Stimulated activated naive CD8-positive, alpha-beta T cell treated with anti-CD3 and anti-CD28 coated beads, Interleukin-15, amount 100 ng/mL, for 72 hours (primary cell): ENCODE results near the gene POLR3K.
"Not testable (repeated sequence)": the region's sequence is repeated elsewhere in the genome, so short reads cannot be mapped to it uniquely, and the experiment has no call there.

Experiments
- ATAC-seq: fragments of 150-1000 bp; cut with Tn5 transposase; 2 replicates; pipeline ENCODE4 v1.10.0; 2021; ENCODE audit warnings: mild to moderate bottlenecking, moderate library complexity
- DNase-seq, 2 donors: peaks; one replicate each; pipeline ENCODE4 v3.0.0; 2021 to 2022
- H3K27ac Mint-ChIP-seq, 2 donors: one replicate each; pipeline ENCODE4 v1.8.0; 2022; ENCODE audit warnings: mild to moderate bottlenecking in 2 of 2, mixed read lengths in 2 of 2, moderate library complexity in 2 of 2
- H3K27me3 Mint-ChIP-seq: one replicate; pipeline ENCODE4 v1.8.0; 2022; ENCODE audit warnings: mixed read lengths
- H3K4me1 Mint-ChIP-seq: one replicate; pipeline ENCODE4 v1.8.0; 2022; ENCODE audit warnings: mild to moderate bottlenecking, mixed read lengths
- H3K4me3 Mint-ChIP-seq, 2 donors: one replicate each; pipeline ENCODE4 v1.8.0; 2022; ENCODE audit warnings: mild to moderate bottlenecking in 2 of 2, mixed read lengths in 2 of 2, moderate library complexity in 1 of 2
- H3K9me3 Mint-ChIP-seq, 2 donors: one replicate each; pipeline ENCODE4 v1.8.0; 2022; ENCODE audit warnings: mixed read lengths in 2 of 2

The POLR3K gene

DNA sequence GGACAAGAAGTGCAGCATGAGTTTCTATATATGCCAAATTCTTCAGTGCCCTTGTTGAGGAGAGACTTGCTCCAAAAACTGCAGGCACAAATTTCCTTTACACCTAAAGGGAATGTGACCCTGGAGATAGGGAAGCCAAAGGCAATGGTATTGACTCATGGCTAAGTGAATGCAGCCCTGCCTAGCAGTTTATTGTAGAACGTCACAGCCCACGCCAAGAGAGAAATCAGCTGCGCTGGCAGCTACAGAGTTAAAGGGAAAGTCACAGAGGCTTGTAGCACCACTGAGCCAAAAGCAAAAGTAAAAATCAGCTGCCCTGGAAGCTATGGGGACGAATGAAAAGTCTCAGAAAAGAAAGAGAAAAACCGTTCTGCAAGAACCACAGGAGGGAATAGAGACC, 10.1 kb downstream of the POLR3K start:
- H3K4me3 Mint-ChIP-seq, result no peak overlapping the region
- ATAC-seq (no peak), DNase-seq (no peak)
- no peak overlapping the region for H3K27ac Mint-ChIP-seq
- H3K4me1 Mint-ChIP-seq, result peaks cover 47% of the 10 kb centered on the region
- no peaks in the 10 kb centered on the region for H3K9me3 Mint-ChIP-seq
- H3K27me3 Mint-ChIP-seq, result no peaks in the 10 kb centered on the region

DNA sequence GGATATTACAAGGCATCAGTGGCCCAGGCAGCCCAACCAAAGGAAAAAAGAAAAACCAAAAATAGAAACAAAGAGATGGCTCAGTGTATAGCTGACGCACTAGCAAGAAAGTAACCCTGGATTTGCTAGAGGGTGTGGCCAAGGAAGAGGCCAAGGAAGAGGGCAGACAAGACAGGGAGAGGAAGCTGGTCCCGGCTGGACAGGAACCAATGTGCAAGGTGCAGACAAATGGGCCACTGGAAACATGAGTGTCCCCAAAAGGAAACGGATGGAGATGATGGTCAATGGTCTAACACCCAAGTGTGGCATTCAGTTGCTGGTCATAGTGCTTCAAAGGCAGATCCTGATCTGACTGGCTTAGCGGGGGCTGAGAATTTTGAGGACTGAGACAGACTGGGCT, 10.7 kb downstream of the POLR3K start:
- Mint-ChIP-seq H3K4me1 (peaks cover 50% of the 10 kb centered on the region), H3K27me3 (no peaks in the 10 kb centered on the region), H3K9me3 (no peaks in the 10 kb centered on the region), H3K4me3 (no peak overlapping the region), H3K27ac (no peak overlapping the region)
- ATAC-seq, result no peak
- no peak for DNase-seq

DNA sequence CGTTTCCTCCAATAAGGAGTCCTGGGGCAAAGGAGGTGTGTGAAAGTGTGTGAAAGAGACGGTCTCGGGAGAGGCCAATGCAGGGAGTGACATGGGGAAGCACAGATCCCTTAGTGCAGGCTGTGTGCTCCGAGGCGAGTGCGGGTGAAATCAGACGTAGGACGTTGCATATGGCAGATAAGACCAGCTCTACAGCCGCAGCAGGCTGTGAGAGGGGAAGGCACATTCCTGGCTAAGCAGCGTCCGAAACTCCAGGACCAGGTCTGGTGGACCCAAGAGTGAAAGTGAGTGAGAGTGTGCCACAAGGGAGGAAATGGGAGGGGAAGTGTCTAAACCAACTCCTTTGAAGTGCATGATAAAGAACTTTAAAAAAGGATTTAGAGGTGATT, 11.3 kb downstream of the POLR3K start:
- no peaks in the 10 kb centered on the region for H3K9me3 Mint-ChIP-seq
- no peak overlapping the region for H3K4me3 Mint-ChIP-seq
- no peak overlapping the region for H3K27ac Mint-ChIP-seq
- H3K4me1 Mint-ChIP-seq, result peaks cover 50% of the 10 kb centered on the region
- ATAC-seq (no peak), DNase-seq (no peak)
- no peaks in the 10 kb centered on the region for H3K27me3 Mint-ChIP-seq

DNA sequence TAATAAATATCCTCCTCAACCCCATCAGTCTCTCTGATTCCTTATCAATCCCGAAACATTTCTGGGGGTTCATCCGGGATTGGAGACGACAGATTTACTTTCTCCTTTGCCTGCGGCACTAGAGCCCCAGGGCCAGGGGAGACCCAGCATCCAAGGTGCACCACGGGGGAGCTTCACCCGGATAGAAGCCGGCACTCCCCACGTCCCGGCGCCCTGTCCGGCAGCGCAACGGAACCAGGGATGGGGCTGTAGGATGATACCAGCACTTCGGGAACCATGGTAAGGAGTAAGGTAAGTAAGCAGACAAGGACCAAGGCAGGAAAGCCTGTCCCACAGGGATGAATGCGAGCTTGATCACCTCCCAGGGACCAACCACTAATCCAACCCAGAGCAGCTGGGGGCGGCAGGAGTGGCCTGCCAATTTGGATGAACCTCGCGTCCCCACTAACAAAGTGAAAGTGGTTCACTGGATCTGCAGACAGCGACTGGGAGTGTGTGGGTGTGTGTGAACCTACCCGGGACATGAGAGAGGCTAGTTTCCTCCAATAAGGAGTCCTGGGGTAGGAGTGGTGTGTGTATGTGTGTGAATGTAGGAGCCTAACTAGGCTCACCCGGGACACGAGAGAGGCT, 11.9 kb downstream of the POLR3K start:
- Mint-ChIP-seq H3K4me1 (peaks cover 50% of the 10 kb centered on the region), H3K27ac (no peak overlapping the region), H3K9me3 (no peaks in the 10 kb centered on the region), H3K4me3 (no peak overlapping the region), H3K27me3 (no peaks in the 10 kb centered on the region)
- DNase-seq, result no peak
- ATAC-seq, result no peak

DNA sequence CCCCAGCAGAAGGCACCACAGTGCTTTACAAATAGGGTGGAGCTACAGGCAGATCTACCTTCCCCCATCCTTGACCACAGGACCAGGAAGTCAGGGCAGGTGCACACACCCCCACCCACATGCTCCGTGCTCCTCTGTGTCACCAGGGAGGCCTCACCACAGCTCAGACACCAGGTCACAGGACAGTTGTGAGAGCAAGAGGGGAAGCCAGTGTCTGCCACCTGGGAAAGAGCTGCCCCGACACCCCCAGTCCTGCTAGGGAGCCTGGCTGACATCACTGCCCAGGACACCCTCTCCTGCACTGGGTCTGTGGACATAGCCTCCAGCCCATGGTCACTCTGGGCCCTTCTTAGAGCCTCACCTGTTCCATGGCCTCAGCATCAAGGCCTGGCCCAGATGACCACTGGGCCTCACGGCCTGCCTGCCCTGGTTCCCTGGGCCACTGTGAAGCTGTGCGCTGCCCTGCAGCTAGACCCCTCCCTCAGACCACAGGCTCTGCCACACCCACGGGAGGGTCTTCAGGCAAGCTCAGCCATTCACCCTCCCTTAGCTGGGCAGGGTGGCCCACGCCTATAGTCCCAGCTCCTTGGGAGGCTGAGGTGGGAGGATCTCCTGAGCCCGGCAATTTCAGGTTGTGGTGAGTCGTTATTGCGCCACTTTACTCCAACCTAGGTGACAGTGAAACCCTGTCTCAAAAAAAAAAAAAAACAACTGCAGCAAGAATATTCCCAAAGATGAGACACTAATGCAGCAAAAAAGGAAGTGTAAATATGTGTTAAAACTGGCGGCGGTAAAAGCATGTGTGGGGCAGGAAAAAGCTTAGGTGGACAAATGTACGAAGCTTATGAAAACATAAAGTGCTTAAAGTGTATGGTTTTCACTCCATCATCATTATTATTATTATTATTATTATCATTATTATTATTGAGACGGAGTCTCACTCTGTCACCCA, 14.2 kb downstream of the POLR3K start:
- H3K9me3 Mint-ChIP-seq, result no peaks in the 10 kb centered on the region
- ATAC-seq, result peak; percentile 98
- H3K4me1 Mint-ChIP-seq, result peaks cover 66% of the 10 kb centered on the region
- DNase-seq, result peak; percentile 48 to 63
- H3K27ac Mint-ChIP-seq, result peak overlapping the region; percentile 44 to 87
- peak overlapping the region in 1 of 2 donors; percentile 31 for H3K4me3 Mint-ChIP-seq
- no peaks in the 10 kb centered on the region for H3K27me3 Mint-ChIP-seq

DNA sequence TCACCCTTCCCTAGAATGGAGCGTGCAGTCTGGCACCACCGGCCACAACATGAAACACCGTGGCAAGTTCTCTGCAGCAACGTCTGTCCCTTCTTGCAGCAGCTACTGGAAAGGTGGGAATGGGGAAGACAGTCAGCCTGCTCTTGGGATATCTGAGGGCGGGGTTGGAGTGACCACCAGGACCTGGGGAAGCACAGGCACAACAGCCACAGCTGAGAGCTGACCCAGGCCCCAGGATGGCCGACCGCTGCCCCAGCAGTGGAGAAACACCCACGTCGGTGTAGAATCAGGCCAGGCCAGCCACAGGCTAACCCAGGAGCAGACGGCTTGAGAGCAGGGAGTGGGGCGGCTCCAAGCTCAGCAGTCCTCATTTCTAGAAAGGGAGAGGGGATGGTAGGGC, 15.2 kb downstream of the POLR3K start:
- not testable (repeated sequence) for H3K27me3 Mint-ChIP-seq, ATAC-seq, H3K9me3 Mint-ChIP-seq, H3K4me3 Mint-ChIP-seq, H3K27ac Mint-ChIP-seq, DNase-seq
- peaks cover 63% of the 10 kb centered on the region for H3K4me1 Mint-ChIP-seq

DNA sequence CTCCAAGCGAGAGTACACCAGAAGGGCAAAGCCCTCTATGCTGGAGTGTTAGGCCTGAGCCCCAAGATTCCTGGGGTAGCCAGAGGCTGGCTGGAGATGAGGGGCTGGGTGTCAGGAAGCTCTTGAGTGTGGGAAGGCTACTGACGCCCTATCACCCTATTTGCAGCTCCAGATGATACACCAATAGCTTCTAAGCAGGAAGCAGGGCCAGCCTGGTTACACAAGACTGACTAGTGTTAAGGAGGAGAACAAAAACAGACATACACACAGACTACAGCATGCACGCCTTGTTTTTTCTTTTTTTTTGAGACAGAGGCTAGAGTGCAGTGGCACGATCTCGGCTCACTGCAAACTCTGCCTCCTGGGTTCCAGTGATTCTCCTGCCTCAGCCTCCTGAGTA, 15.9 kb downstream of the POLR3K start:
- Mint-ChIP-seq H3K9me3 (no peaks in the 10 kb centered on the region), H3K27me3 (no peaks in the 10 kb centered on the region), H3K4me3 (no peak overlapping the region), H3K27ac (no peak overlapping the region), H3K4me1 (peaks cover 56% of the 10 kb centered on the region)
- DNase-seq (no peak), ATAC-seq (no peak)

DNA sequence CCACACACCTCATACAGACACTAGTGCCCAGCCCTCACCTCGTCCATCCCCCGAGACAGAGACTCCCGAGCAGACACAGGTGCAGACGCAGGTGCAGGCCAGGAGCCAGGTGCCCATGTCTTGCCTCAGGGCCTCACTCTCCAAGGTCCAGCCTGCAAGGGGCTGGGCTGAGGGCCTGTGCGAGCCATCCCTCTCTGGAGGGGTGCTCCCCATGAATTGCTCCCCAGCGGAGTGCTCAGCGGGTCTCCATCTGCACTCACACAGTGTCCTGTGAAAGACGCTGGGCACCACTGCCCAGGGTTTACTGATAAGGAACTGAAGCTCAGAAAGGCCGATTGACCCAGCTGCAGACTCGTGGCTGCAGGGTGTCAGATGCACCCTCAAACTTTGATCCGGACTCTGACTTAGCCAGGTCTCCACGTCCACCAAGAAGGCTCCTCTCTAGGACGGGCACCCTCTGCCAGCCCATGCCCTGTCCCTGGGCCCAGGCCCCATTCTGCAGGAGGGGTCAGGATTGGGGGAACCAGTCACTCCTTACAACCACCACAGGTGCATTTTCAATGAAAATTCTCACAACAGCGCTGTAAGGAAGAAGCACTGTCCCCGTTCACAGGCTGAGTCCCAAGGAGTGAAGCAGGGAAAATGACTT, 16.9 kb downstream of the POLR3K start:
- no peak overlapping the region for H3K4me3 Mint-ChIP-seq
- DNase-seq (no peak), ATAC-seq (no peak)
- no peaks in the 10 kb centered on the region for H3K9me3 Mint-ChIP-seq
- H3K27me3 Mint-ChIP-seq, result no peaks in the 10 kb centered on the region
- peaks cover 46% of the 10 kb centered on the region for H3K4me1 Mint-ChIP-seq
- no peak overlapping the region for H3K27ac Mint-ChIP-seq

DNA sequence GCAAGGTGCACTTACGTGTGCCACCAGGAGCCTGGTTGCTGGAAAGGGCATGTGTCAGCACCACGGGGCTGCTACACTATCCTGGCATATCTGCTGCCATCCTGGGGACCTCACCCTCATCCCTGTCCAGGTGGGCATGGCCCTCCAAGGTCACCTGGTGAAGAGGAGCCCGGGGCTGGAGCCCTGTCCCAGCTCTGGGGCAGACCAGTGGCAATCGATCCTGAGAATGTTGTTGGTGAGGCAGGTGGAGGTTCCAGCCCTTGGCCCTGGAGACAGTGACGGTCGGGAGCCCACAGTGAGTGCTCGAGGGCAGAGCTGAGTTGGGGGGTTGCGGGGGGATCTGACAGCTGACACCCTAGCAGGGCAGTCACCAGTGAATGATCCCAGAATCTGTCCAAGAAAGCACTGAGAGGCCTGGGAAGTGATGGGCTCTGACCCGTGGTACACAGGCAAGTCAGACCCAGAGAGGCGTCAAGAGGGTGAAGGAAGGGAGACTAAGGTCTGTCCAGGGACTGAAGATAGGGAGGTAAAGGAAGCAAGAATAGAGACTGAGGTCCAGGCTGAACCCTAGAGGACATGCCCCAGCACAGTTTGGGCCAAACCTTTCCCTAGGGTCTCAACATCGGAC, 17.6 kb downstream of the POLR3K start:
- H3K9me3 Mint-ChIP-seq, result no peaks in the 10 kb centered on the region
- ATAC-seq, result no peak
- H3K4me3 Mint-ChIP-seq, result no peak overlapping the region
- DNase-seq, result no peak
- H3K27me3 Mint-ChIP-seq, result no peaks in the 10 kb centered on the region
- no peak overlapping the region for H3K27ac Mint-ChIP-seq
- peaks cover 40% of the 10 kb centered on the region for H3K4me1 Mint-ChIP-seq

DNA sequence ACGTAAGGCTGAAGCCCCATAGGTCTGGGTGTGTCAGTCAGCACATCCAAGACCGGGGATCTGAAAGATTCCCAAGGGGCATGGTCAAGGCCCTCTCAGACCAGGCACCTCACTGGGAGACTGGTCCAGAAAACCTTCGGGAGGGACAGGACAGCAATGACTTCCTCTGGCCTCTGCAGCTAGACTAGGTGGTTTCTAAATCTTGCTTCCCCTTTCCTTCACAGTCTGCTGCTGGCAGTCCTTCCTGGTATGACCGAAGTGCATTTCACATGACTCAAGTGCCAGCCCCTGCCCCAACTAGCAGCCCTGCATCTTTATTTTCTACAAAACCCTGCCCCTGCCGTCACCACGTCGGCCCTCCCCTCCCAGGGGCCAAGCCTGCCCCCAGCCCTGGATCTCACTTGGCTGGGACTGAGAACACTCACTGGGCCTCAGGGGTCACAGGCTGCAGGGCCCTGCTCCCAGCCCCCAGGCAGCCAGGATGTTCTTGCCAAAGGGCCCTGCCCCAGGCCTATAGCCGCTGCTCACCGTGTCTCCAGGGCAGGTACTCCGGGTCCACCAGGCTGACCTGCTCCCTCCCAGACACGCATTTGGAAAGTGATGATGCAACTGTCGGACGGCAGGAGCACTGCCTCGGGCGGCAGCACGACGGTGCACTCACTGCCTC, 18.3 kb downstream of the POLR3K start:
- Mint-ChIP-seq H3K27ac (no peak overlapping the region), H3K4me3 (no peak overlapping the region), H3K9me3 (no peaks in the 10 kb centered on the region), H3K4me1 (peaks cover 40% of the 10 kb centered on the region), H3K27me3 (no peaks in the 10 kb centered on the region)
- DNase-seq (no peak), ATAC-seq (no peak)

DNA sequence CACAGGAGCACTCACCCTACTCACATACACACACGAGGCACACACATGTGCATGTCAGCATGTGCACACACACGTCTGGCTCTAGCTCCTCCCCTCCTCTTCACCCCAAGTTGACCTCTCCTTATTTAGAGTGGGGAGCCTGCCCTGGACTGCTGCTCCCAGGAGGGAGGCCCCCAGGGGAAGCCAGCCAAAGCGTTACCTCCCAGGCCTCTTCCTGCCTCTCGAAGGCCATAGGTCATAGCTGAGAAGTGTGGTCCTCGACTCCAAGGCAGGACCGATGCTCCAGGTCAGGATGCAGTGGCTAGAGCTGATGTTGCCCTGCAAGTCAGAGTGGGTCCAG, 18.8 kb downstream of the POLR3K start:
- H3K9me3 Mint-ChIP-seq, result no peaks in the 10 kb centered on the region
- DNase-seq (no peak), ATAC-seq (no peak)
- no peak overlapping the region for H3K27ac Mint-ChIP-seq
- no peaks in the 10 kb centered on the region for H3K27me3 Mint-ChIP-seq
- H3K4me3 Mint-ChIP-seq, result no peak overlapping the region
- H3K4me1 Mint-ChIP-seq, result peaks cover 39% of the 10 kb centered on the region

DNA sequence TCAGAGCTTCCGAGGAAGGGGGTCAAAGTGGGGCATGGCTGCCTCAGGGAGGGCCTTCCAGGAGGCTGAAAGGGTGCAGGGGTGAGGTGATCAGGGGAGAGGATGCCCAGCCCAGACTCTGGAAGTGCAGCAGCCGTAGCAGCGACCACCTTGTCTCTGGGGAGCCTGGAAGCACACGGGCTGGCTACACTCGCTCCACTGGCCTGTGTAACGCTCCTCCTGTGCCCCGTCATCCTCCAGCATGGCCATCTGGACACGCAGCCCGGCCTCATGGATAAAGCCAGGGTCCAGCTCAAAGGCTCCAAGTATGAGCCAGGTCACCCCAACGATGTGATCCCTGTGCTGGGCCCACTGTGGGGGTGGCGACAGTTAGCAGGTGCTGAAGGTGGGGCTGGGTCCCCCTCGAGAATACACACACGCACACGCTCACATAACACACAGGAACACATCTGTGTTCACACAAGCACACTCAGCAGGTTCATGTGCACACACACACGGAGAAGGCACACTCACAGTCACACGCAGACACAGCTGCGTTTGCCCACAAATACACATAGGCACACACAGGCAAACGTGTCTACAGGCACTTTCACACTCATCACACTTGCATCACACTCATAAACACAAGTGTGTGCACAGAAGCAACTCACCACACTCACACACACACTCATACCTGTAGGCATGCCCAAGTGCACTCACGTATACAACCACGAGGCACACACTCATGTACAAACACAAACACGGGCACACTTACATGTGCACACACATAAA, 19.3 kb downstream of the POLR3K start:
- Mint-ChIP-seq H3K4me1 (peaks cover 34% of the 10 kb centered on the region), H3K4me3 (no peak overlapping the region), H3K27ac (peak overlapping the region in 1 of 2 donors; percentile 4), H3K27me3 (no peaks in the 10 kb centered on the region), H3K9me3 (no peaks in the 10 kb centered on the region)
- DNase-seq (no peak), ATAC-seq (no peak)

DNA sequence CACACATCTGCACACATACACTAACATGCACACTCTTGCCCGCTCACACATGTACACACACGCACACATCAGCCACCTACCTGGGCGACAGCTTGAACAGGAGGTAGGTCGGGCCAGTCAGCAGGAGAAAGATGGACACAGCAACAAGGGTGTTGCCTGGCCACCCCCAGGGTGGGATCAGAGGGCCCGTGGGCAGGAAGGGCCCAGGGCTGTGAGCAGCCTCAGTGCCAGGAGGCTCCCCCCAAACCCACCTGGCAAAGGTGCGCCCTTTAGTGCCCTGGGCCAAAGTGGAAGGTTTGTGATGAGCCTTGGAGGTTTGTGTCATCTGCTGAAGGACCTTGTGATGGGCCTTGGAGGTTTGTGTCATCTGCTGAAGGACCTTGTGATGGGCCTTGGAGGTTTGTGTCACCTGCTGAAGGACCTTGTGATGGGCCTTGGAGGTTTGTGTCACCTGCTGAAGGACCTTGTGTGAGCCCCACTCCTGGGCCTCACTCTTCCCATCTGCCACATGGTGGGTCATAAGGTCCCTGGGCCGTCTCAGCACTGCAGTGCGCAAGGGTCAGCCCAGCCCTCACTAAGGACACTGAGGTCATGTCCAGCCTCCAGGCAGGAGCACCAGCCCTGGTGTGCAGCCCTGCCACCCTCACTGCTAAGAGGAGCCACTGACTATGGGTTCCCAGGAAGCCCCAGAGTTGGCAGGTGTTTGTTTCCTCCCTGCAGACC, 20.1 kb downstream of the POLR3K start:
- H3K4me1 Mint-ChIP-seq, result peaks cover 26% of the 10 kb centered on the region
- H3K4me3 Mint-ChIP-seq, H3K27me3 Mint-ChIP-seq, H3K27ac Mint-ChIP-seq, ATAC-seq, DNase-seq, H3K9me3 Mint-ChIP-seq: not testable (repeated sequence)

DNA sequence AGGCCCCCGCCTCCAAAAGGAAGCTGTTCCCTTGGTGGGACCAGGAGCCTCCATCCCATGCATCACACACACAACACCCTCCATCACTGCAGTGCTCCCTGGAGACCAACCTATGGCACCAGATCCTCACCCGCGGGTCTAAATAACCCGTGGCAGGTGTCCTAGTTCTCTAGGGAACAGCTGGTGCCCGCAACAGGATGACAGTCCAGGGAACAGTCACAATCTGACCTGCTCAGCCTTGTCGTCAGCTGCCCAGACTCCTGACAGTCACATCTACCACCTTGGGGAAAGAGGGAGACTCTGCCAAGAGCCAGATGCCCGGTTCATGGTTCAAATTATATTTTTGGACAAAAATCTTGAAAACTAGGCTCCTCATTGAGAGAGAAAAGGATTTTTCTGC, 22.8 kb downstream of the POLR3K start:
- H3K27me3 Mint-ChIP-seq, H3K4me3 Mint-ChIP-seq, ATAC-seq, H3K9me3 Mint-ChIP-seq, H3K27ac Mint-ChIP-seq, DNase-seq: not testable (repeated sequence)
- H3K4me1 Mint-ChIP-seq, result peaks cover 18% of the 10 kb centered on the region
